GM19468 (cell line): ENCODE results near the gene ZNF367.
A peak's percentile ranks its signal among the peaks of the same experiment; 100 is the strongest.

Experiments
- ATAC-seq: cut with Tn5 transposase; IDR thresholded peaks from one replicate; pipeline ENCODE4 v1.9.1; 2021; ENCODE audit warnings: mild to moderate bottlenecking, moderate library complexity, moderate number of reproducible peaks; ENCODE audit not compliant: unreplicated experiment; ENCODE audit errors: extremely low read depth

The ZNF367 gene

DNA sequence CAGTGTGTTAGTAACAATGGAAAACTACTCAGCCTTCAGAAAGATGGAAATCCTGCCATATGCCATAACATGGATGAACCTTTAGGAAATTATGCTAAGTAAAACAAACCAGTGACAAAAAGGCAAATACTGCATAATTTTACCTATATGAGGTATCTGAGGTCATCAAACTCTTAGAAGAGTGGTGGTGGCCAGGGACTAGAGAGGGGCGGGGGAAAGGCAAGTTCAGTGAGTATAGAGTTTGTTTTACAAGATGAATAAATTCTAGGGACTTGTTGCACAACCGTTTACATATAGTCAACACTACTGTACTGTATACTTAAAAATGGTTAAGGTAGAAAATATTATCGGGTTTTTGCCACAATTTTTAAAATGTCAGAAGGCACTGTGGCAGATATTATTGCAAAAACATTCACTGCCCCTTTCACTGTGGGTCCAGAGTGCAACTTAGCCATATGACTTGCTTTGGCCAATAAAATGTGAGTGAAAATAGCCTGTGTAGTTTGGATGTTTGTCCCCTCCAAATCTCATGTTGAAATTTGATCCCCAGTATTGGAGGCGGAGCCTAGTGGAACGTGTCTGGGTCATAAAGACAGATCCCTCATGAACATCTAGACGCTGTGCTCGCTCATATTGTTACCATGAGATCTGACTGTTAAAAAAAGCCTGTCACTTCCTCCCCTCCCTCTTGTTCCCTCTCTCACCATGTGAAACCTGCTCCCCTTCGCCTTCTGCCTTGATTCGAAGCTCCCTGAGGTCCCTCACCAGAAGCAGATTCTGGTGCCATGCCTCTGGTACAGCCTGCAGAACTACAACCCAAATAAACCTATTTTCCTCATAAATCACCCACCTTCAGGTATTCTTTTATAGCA lies 9.5 kb downstream of the ZNF367 start:
- no peak for ATAC-seq

DNA sequence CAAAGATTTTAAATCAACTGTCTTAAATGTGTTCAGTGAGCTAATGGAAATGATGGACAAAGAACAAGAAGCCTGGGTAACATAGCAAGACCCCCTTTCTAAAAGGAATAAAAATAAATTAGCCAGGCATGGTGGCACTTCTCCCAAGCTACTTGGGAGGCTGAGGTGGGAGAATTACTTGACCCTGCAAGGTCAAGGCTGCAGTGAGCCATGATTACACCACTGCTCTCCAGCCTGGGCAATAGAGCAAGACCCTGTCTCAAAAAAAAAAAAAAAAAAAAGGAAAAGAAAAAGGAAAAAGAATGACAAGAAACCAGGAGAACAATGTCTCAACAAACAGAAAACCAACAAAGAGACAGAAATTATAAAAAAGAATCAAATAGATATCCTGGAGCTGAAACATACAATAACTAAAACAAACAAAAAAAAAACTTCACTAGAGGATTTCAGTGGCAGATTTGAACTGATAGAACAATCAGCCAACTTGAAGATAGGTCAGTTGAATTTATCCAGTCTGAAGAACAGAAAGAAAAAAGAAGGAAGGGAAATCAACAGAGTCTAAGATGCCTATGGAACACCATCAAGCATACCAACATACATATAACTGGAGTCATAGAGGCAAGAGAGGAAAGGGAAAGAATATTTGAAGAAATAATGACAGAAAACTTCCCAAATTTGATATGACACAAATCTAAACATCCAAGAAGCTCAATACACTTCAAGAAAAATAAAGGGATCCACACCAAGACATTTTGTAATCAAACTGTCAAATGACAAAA lies 17.8 kb downstream of the ZNF367 start:
- no peak for ATAC-seq

DNA sequence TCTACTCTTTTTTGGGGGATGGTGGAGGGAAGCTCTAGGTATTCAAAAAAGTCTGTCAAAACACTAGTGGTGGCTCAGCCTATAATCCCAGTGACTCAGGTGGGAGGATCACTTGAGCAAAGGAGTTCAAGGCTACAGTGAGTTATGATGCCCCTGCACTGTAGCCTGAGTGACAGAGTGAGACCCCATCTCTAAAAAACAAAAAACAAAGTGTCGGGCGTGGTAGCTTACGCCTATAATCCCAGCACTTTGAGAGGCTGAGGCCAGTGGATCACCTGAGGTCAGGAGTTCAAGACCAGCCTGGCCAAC lies 18.9 kb downstream of the ZNF367 start:
- no peak for ATAC-seq

DNA sequence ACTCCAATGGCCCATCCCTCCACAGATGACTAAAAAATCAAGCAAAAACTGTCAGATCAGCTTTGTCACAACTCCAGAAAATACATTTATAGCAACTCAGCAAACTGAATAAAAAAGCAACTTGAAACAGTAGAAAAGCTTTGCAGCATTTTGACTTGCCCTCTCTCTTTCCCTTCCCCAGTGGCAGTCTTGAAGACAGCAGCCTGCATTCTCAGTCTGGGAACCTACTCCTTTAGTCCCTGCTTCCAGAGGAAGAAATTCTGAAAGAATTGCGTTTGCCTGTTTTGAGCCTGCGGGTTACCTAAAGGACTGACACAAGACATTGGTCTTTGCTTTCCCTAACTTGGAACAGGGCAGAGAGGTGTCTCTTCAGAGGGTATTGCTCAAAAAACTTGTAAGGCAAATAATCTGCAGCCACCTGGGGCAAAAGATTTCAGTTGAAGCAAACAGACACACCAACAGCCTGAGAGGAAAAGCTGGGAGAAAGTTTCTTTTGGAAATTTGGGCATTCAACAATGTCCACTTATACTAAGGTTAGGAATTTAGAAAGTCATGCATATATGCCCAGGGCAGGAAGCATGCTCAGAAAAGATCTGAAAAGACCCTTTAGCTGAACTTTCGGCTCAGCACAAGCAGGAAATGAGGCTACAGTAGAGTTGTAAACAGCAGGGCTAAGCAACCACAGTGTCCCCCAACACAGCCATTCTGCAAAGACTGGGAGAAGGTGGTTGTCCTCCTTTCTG lies 19.4 kb downstream of the ZNF367 start:
- ATAC-seq, result peak; percentile 25

GRCh38 chr9:96395964-96396363 lies 22.2 kb downstream of the ZNF367 start:
- no peak for ATAC-seq

DNA sequence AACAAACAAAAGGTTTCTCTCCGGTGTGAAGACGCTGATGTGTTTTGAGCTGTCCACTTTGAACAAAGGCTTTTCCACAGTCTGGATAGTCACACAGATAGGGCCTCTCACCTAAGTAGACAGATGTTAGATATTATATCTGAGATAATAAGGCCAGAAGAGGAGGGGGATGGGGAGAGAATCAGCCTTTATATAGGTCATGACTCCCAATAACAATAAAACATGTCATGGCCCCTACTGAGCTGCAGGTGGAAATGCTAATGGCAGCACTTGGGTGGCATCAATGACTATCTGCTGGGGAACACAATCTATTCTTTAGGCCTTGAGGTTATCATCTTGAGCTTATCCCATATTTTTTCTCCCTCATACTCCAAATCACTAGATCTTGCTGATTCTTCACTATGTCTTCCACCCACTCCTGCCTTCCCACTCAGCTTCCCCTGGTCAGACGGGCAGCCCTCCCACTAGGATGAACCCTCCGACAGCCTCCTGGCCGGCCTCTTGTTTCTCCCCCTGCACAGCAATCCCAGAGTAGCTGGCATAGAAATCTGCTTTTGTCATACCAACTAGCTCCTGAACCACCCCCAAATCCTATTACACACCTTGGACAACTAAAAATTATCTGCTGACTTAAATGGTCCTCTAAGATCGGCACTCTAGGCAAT lies 23.2 kb downstream of the ZNF367 start:
- ATAC-seq, result no peak

GRCh38 chr9:96392263-96392662 lies 25.9 kb downstream of the ZNF367 start:
- no peak for ATAC-seq

DNA sequence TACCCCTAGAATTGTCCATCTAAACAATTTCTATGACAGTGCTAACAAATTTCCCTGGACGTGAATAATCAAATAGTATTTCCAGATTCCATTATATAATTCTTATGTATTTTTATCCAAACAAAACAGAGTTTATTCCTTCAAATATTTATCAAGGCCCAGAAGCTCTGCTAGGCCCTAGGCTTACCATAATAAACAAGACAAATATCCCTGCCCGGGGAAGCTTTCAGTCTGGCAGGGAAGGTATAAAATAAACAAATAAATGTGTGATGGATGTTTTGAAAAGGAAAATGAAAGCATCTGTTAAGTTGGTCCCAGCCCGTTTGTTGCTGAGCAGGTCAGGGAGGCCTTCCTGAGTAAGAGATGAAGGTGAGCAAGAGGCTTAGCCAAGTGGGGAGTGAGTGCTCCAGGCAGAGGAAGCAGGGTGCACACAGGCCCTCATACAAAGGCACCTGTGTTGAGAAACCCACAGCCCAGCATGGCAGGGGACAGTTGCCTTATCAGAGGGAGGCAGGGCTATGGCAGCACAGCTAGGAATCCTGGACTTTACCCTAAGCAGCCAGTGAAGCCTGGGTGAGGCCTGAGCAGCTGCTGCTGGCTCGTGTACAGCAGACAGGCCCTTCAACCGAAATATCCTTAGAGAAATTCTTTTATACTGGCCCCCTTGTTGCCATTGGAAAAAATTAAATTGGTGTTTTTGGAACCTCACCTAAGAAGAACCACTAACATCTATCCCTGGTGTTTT lies 27.0 kb downstream of the ZNF367 start:
- no peak for ATAC-seq

- ATAC-seq, result no peak
These were observed 30.0 kb downstream of the ZNF367 start for GRCh38 chr9:96388144-96388543.

DNA sequence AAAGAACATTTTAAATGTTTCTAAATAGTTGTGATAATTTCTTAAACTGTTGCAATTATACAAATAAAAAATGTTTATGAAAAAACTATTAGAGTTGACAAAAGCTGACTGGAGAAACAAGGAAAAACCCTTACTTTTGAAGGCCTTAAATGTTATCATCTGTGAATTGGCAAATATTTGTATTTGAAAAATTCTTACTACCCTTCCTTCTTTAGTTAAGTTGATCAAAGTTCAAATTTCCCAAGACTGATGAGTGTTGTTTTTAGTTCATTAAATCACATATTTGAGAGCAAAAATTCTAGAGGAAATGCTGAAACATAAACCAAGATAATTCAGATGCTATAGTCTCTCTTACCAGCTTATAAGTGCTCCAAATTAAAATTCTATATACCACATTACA lies 32.0 kb downstream of the ZNF367 start:
- no peak for ATAC-seq

- no peak for ATAC-seq
These were observed 34.8 kb downstream of the ZNF367 start, which contains the start of gene SLC35D2 for GRCh38 chr9:96383165-96383942. SLC35D2 (minus strand) TSS chr9:96383711; CDS start chr9:96383634, 77 bp downstream.

DNA sequence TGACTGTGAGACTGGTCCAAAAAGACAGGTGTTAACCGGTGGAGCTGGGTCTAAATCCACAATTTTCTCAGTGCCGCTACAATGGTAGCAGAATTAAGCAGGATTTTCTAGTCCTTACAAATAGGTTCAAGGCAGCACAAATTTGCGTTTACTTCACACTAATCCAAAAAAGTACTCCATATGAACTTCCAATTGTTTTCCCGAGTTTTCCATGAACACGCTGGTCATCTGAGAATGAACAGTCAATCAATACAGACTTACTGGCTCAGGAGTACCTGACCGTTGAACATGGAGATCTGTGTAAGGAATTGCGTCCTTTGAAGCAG lies 35.4 kb downstream of the ZNF367 start:
- ATAC-seq, result no peak

DNA sequence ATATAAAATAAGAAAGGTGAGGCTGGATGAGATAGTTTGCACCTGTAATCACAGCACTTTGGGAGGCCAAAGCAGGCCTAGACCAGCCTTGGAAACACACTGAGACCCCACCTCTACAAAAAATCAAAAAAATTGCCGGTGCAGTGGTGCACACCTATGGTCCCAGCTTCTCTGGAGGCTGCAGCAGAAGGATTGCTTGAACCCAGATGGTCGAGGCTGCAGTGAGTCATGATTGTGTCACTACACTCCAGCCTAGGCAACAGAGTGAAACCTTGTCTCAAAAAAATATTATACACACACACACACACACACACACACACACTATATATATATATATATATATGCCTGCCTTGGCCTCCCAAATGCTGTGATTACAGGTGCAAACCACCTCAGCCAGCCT lies 36.0 kb downstream of the ZNF367 start:
- no peak for ATAC-seq

GRCh38 chr9:96381696-96382095 lies 36.5 kb downstream of the ZNF367 start:
- no peak for ATAC-seq

GRCh38 chr9:96381125-96381524 lies 37.0 kb downstream of the ZNF367 start:
- ATAC-seq, result no peak

- no peak for ATAC-seq
These were observed 38.7 kb downstream of the ZNF367 start for GRCh38 chr9:96379461-96379860.

GRCh38 chr9:96378187-96378586 lies 40.0 kb downstream of the ZNF367 start:
- no peak for ATAC-seq

- no peak for ATAC-seq
These were observed 41.0 kb downstream of the ZNF367 start for GRCh38 chr9:96376891-96377874.
